CD4-positive, alpha-beta T cell treated with Interleukin-6 at 100 ng/mL for 8 hours (primary cell): ENCODE data around the gene CDK7.
"Not testable (repeated sequence)": the region's sequence is repeated elsewhere in the genome, so short reads cannot be mapped to it uniquely, and the experiment has no call there.

Experiments used
- DNase-seq: peaks from one replicate; pipeline ENCODE4 v3.0.0-alpha.2; 2020; ENCODE audit warnings: mixed read lengths, low spot score

CDK7 gene

DNA sequence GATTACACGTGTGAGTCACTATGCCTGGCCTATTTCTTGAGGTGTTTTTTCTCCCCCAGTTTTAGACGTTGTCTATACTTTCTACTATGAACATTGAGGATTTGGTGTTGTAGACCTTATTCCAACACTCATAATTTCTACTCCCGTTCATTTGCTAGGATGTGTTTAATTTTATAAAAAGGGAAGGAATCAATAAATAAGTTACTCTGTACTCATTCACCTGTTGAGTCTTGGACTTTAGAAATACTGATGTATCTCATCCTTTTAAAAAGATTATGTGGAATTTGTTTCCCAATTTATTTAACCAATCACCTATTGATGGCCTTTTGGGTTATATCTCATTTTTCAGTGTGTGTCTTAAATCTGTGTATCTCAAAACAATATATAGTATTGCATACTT is 3.2 kb downstream of the CDK7 start:
- DNase-seq: no peak

DNA sequence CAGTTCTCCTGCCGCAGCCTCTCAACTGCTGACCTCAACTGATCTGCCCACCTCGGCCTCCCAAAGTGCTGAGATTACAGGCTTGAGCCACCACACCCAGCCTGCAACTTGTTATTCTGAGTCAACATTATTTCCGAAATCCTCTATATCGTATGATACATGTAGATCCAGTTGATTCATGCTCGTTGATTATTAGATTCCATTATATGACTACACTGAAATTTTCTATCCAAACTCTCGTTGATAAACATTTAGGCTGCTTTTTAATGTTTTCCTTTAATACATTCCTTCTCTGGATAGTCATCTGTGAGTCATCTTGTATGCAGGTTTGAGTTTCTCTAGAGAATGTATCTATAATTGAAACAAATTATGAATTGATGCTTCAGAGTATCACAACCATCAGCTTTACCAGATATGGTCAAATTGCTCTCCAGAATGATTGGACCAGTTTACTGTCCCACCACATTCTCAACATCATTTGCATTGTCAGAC is 4.1 kb downstream of the CDK7 start:
- DNase-seq: no peak

DNA sequence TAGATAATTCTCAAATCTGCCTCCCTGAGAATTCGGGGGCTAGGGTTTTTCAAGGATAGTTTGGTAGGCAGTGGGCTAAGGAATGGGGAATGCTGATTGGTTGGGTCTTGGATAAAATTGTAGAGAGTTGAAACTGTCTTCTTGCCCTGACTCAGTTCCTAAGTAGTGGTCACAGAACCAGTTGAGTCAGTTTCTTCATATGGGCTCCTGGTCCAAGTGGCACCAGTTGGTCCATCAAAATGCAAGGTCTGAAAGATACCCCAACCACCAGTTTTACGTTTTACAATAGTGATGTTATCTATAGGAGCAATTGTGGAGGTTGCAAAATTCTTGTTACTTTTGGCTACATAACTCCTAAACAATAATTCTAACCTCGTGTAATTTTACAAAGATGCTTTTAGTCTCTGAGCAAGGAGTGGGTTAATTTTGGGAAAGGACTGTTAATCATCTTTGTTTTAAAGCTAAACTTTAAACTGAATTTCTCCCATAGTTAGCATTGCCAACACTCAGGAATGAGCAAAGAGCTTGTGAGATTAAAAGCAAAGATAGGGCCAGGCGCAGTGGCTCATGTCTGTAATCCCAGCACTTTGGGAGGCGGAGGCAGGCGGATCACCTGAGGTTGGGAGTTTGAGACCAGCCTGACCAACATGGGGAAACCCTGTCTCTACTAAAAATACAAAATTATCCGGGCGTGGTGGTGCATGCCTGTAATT is 7.7 kb downstream of the CDK7 start:
- no peak for DNase-seq

DNA sequence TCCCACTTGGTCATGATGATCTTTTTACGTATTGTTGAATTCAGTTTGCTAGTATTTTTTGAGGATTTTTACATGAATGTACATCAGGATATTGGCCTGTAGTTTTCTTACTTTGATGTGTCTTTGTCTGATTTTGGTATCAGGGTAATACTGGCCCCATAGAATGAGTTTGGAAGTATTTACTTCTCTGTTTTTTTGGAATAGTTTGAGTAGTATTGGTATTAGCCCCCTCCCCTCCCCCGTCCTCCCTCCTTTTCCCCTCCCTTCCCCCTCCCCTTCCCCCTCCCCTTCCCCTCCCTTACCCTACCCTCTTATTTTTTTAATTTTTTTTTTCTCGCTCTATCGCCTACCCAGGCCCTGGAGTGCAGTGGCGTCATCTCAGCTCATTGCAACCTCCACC is 10.3 kb downstream of the CDK7 start:
- no peak for DNase-seq

DNA sequence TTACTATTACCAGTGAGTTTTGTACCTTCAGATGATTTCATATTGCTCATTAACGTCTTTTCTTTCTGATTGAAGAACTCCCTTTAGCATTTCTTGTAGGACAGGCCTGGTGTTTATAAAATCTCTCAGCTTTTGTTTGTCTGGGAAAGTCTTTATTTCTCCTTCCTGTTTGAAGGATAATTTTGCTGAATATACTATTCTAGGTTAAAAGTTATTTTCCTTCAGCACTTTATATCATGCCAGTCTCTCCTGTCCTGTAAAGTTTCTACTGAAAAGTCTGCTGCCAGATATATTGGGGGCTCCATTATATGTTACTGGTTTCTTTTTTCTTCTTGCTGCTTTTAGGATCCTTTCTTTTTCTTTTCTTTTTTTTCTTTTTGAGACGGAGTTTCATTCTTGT is 13.3 kb downstream of the CDK7 start:
- no peak for DNase-seq

DNA sequence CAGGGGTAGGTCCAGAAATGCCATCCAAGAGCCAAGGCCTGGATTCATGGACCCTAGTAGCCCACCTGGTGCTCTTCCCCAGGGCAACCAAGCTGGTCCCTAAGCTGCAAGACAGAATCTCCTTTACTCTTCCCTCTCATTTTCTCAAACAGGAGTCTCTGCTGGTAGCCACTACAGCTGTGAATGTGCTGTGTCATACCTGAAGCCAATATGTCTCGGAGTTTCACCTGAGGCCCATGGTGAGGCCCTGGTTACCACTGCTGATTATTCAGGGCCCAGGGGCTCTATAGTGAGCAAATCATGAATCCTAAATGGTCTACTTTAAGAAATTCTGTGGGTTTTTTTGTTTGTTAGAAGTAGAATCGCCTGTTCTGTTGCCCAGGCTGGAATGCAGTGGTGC is 15.9 kb downstream of the CDK7 start:
- DNase-seq: no peak

DNA sequence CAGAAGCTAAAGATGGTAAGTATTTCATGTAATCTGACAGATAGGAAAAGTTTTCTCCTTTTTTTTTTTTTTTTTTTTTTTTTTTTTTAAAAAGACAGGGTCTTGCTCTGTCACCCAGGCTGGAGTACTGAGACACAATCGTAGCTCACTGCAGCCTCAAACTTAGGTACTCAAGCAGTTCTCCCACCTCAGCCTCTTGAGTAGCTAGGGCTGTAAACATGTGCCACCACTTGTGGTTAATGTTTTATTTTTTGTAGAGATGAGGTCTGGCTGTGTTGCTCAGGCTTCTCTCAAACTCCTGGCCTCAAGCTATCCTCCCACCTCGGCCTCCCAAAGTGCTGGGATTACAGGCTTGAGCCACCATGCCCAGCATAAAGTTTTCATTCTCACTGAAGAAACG is 17.8 kb downstream of the CDK7 start:
- no peak for DNase-seq

DNA sequence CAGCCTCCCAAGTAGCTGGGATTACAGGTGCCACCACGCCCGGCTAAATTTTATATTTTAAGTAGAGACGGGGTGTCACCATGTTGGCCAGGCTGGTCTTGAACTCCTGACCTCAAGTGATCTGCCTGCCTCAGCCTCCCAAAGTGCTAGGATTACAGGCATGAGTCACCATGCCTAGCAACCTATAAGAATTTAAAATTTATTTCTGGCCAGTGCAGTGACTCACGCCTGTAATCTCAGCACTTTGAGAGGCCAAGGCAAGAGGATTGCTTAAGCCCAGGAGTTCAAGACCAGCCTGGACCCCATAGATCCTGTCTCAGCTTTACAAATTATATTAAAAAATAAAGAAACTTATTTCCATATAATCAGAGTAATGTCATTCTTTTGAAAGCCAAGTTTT is 21.3 kb downstream of the CDK7 start:
- not testable (repeated sequence) for DNase-seq

DNA sequence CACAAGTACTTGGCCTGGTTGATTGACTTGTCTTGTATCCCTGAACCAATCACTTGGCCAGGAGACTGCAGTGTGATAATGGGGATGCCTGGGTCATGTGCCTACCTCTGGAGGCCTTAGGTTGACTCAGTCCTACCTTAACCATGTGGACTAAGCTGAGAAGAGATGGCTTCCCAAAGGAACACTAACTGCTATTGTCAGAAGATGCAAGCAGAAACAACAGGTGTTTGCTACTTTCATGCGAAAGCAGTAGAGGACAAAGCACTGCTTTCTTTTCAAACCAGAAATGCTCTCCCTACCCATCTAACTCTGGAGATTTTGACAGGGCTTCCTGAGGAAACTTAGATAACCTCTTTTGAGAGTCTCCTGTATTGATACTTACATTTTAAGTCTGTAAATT is 22.9 kb downstream of the CDK7 start:
- no peak for DNase-seq

DNA sequence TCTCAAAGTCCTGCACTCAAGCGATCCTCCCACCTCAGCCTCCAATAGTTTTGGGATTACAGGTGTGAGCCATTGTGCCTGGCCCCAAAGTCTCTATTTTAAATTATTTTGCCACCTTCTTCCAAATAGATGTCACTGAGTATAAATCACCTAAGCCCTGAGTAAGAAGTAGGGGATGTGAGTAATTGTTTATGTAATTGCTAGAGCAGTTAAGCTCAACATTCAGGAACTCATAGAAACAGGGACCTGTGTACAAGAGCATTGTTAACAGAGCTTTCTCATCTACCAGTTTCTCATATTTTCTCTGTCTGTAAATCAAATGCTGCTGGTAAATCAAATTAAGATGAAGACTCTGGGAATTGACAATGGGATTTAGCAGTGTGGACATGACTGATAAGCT is 26.3 kb downstream of the CDK7 start:
- no peak for DNase-seq

DNA sequence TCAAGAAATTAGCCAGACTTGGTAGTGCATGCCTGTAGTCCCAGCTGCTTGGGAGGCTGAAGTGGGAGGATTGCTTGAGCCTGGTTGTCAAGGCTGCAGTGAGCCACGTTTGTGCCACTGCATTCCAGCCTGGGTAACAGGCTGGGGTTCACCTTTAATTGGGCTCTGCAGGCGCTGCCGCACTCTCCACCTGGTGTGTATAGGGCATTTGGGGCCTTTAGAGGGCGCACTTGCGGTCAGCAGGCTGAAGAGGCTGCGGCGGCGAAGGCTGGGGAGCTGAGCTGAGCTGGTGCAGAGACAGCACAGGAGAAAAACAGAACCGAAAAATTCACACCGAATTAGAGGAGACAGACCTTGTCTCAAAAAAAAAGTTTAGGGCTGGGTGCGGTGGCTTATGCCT is 31.2 kb downstream of the CDK7 start:
- no peak for DNase-seq

DNA sequence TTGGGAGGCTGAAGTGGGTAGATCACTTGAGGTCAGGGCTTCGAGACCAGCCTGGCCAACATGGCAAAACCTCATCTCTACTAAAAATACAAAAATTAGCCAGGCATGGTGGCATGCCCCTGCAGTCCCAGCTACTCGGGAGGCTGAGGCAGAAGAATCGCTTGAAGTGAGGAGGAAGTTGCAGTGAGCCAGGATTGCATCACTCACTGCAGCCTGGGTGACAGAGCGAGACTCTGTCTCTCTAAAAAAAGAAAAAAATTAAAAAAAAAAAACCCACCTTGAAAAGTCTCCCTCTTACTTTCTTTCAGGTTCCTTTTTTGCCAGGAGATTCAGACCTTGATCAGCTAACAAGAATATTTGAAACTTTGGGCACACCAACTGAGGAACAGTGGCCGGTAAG is 34.2 kb downstream of the CDK7 start:
- no peak for DNase-seq

DNA sequence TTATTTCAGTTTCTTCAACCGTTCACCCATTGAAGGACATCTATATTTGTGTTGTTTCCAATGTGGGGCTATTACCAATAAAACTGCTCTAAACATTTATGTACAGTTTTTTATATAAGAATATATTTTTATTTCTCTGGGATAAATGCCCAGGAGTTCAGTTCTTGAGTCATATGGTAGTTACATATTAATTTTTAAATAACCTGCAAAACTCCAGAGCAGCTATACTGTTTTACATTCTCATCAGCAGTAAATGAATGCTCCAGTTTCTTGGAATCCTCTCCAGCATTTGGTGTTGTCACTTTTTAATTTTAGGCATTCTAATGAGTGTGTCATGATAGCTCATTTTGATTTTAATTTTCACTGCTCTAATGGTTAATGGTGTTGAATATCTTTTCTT is 36.2 kb downstream of the CDK7 start:
- no peak for DNase-seq

DNA sequence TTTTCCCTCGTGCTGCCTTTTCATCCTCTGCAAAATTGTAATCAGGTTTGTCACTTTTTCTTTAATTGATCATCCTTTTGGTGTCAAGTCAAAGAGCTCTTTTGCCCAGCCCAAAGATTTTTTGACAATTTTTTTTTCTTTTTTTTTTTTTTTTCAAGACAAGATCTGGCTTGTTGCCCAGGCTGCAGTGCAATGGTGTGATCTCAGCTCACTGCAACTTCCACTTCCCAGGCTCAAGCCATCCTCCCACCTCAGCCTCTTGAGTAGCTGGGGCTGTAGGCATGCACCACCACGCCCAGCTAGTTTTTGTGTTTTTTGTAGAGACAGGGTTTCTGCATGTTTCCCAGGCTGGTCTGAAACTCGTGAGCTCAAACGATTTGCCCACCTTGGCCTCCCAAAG is 36.7 kb downstream of the CDK7 start:
- no peak for DNase-seq

DNA sequence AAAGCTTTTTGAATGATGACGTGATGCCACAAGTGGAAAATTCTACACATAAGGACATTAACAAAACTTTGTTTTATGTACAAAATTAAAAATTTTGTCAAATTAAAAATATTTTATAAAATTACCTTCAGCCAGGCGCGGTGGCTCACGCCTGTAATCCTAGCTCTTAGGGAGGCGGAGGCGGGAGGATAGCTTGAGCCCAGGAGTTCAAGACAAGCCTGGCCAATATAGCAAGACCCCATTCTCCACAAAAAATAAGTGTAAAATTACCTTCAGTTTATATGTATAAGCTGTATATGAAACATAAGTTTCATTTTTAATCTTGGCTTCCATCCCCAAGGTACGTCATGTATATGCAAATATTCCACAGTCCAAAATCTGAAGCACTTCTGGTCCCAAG is 40.9 kb downstream of the CDK7 start:
- DNase-seq: no peak

DNA sequence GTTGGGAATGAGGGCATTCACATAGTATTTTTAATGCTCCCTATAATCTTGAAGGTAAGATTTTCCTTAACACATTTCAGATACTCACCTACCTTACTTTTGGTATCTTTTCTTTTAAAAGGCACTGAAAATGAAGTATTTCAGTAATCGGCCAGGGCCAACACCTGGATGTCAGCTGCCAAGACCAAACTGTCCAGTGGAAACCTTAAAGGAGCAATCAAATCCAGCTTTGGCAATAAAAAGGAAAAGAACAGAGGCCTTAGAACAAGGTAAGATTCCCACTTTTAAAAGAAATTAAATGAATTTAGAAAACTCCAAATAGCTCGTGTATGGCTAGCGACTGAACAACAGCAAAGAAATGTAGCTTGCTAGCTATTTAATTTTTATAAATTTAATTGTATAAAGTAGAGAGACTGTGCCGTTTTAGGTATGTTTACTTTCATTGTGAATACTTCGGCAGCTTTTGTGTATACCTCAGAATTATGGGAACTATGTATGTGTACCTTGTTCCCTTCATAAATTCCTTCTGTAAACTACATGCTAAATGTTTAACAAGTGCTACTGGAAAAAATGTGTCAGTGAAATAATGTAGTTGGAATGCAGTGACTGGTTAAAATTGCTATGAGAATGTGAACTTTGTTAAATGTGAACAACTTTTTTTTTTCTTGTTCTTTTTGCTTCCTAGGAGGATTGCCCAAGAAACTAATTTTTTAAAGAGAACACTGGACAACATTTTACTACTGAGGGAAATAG is 41.9 kb downstream of the CDK7 start:
- no peak for DNase-seq

DNA sequence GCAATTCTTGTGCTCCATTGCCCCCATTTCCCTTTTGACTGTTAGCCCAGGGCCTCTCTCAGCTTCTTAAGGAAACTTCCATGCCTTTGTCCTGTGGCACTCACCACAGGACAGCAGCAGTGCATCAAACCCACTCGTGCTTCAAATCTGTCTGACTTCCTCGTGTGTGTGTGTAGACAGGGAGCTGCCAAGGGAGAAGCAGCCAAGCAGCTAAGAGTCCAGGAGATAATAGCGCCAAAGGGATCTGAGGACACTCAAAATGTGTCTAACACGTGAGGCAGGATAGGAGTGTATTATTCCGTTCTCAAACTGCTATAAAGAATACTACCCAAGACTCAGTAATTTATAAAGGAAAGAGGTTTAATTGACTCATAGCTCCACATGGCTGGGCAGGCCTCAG is 44.8 kb downstream of the CDK7 start:
- DNase-seq: no peak

DNA sequence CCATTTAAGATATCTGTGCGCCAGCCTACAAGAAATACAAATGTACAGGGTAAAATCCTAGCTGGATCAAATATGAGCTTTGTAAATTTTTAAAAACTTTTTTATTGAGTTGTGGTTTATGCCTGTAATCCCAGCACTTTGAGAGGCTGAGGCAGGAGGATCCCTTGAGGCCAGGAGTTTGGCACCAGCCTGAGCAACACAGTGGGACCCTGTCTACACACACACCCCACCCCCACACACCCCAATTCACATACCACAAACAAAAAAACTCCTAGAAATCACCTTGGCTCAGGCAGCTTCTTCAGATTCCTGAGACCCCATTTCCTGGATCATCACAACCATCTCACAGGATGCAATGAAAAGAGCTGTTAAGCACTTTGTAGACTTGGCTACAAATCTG is 46.4 kb downstream of the CDK7 start:
- DNase-seq: no peak

DNA sequence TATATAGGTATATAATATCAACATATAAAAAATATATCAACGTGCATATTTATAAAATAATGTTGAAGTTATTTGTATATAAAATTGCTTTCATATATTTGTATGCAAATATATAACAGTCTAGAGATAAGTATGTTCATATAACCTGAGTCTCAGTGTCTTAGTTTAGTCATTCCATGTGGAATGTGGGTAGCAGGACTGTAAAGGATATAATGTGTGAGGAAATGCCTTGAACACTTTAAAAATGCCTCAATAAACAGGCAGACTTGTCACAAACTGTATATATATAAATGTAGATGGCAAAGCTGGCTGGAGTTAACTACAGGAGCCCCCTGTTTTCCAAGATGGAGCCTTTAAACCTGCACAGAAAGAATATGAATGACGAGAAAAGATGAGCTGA is 49.5 kb downstream of the CDK7 start:
- no peak for DNase-seq

DNA sequence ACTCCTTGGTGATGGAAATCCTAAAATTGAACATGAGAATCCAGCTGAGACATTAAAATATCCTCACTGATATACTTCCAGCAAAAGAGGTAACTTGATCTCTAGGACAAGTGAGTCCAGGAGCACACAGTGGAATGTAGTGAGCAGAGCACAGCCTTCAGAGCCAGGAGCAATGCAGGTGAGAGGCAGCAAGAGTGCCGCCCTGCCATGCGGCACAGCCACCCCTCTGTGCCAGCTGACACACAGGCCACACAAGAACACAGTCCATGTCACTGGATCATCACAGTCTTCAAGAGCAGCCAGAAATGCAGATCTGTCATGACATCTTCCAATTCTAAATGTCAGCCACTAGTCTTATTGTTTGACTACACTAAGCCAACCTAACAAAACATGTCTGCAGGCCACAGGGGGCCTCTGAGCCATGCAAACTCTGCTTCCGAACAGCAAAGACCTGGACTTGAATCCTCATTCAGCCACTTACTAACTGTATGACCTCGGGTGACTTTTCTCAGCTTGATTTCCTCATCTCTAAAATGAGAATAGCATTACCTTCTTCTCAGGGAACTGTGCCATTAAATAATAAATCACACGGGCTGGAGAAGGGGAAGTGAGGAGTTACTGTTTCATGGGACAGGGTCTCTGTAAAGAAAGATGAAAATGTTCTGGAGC is 50.9 kb downstream of the CDK7 start:
- DNase-seq: no peak

DNA sequence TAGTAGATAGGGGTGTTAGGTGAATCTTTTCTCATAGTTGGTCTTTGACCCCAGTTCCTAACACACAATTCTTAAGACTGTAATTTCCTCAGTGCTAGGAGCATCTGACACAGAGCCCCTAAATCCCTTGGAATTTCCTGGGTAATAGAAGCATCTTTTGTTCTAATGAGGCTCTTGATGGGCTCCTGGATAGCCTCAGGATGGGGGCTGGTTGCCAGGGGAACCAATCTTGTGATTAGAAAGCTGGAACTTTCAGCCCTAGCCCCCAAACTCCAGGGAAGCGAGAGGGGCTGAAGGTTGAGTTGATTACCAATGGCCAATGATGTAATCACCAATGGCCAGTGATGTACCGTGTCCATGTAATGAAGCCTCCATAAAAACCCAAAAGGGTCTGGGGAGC is 53.4 kb downstream of the CDK7 start:
- DNase-seq: no peak

DNA sequence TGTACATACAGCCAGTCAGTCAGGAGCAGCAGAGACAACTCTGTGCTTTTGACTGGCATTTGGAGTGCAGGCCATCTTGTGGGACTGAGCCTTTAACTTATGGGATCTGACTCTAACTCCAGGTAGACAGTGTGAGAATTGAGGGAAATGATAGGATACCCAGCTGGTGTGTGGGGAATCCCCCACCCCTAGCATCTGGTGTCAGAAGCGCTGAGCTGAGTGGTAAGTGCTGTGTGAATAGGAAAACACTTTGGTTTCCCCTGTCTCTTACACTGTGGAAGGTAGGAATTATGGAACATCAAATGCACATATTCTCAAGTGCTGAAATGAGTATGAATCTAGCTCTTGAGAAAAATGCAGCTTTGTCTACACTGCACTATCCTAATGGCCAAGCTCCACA is 54.0 kb downstream of the CDK7 start:
- no peak for DNase-seq

DNA sequence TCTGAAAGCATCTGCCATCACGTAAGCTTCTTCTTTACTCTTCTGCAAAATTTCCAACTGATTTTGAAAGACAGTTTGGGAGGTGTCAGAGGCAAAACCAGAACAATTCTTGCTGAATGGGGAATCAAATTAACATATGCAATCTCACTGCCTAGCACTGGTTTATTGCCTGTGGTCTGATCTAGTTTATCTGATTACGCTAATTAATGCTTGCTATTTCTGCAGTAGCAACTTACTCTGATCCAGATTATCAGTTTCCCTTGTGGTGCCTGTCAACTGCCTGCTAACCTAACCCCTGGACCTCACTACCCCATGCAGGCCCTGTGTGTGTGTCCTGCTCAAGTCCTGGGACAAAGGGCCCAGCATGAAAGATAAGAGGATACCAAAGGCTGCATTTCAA is 57.6 kb downstream of the CDK7 start:
- DNase-seq: no peak
